ENCODE results near the gene IL4. TPM values are rescaled to one million over a fixed set of nuclear protein-coding genes. Genes with fewer than 3 reads are reported as not detected.

IL4 gene
- total RNA-seq, 1 experiment from 2014 or later = not detected

GRCh38 chr5:132667761-132668705 lies 5.8 kb upstream of the IL4 start:
- H3K4me1 Mint-ChIP-seq = peaks cover 12% of the 10 kb centered on the region; the same call in 1 of the 2 replicates
- no peaks in the 10 kb centered on the region; the same call in 1 of the 2 replicates for H3K27me3 Mint-ChIP-seq (ENCODE audit: low read depth)
- TF ChIP-seq ZSCAN18 (CRISPR knock-in tag; IDR thresholded peaks at IDR 0.05) = no peak
- TF ChIP-seq AFF4 (CRISPR knock-in tag; IDR thresholded peaks at IDR 0.05; ENCODE audit: borderline replicate concordance) = no peak
- no peak for TF ChIP-seq IRF1 (CRISPR knock-in tag; IDR thresholded peaks at IDR 0.05)
- TF ChIP-seq FOXP4 (CRISPR knock-in tag; IDR thresholded peaks at IDR 0.05) = no peak
- TF ChIP-seq TP53 (CRISPR knock-in tag; IDR thresholded peaks at IDR 0.05) = no peak
- TF ChIP-seq, protein P1, sequence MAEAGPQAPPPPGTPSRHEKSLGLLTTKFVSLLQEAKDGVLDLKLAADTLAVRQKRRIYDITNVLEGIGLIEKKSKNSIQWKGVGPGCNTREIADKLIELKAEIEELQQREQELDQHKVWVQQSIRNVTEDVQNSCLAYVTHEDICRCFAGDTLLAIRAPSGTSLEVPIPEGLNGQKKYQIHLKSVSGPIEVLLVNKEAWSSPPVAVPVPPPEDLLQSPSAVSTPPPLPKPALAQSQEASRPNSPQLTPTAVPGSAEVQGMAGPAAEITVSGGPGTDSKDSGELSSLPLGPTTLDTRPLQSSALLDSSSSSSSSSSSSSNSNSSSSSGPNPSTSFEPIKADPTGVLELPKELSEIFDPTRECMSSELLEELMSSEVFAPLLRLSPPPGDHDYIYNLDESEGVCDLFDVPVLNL (CRISPR knock-in tag; IDR thresholded peaks at IDR 0.05; ENCODE audit: borderline replicate concordance, low read depth) = no peak
- no peak for TF ChIP-seq NFE2L1 (CRISPR knock-in tag; IDR thresholded peaks at IDR 0.05)
- no peak for TF ChIP-seq GRHL2 (CRISPR knock-in tag; IDR thresholded peaks at IDR 0.05; ENCODE audit: insufficient replicate concordance, severe bottlenecking)
- no peak for TF ChIP-seq MXD4 (CRISPR knock-in tag; IDR thresholded peaks at IDR 0.05; ENCODE audit: borderline replicate concordance)
- peaks cover 2% of the 10 kb centered on the region; the same call in 1 of the 2 replicates for H3K36me3 Mint-ChIP-seq
- H3K4me3 Mint-ChIP-seq = no peak overlapping the region
- H3K27ac Mint-ChIP-seq = no peak overlapping the region
- CTCF ChIA-PET = no interaction called here
- DNase-seq (ENCODE audit: low spot score) (no peak), ATAC-seq (no peak)
- H3K9me3 Mint-ChIP-seq = peaks cover 9% of the 10 kb centered on the region
- POLR2A ChIA-PET = no interaction called here

DNA sequence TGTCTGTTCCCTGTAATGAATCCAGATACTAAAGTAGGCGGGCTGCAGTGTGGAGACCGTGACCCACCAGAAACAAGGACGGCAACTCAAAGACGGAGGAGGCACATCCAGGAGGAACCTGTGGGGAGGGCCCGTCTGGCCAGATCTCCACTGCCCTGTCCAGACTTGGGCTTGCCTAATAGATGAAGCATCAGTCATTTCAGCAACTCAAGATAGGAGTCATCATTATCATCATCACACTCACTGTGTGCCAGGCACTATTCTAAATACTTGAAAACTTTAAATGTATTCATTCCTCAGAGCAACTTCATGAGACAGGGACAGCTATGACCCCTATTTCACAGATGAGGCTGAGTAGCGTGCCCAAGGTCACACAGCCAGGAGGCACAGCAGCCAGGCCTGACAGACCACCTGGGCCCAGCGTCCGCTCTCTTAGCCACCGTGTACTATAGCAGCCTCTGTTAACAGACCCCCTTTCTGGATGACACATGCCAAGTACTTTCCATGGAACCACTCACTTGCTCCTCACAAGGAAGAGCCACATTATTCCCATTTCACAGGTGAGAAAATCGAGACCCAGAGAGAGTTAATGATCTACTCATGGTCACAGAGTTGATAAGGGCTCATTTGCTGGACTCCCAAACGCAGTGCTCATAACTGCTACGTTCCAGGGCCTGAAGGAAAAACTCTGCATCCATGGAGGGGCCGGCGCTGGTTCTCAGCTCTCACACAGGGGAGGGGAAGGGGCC lies 4.9 kb upstream of the IL4 start:
- H3K9me3 Mint-ChIP-seq = peaks cover 9% of the 10 kb centered on the region
- ATAC-seq = no peak
- no peak for DNase-seq (ENCODE audit: low spot score)
- H3K36me3 Mint-ChIP-seq = peaks cover 2% of the 10 kb centered on the region; the same call in 1 of the 2 replicates
- peaks cover 9% of the 10 kb centered on the region; the same call in 1 of the 2 replicates for H3K4me1 Mint-ChIP-seq
- H3K27ac Mint-ChIP-seq = no peak overlapping the region
- POLR2A ChIA-PET = no interaction called here
- no peak overlapping the region for H3K4me3 Mint-ChIP-seq
- CTCF ChIA-PET = no interaction called here
- H3K27me3 Mint-ChIP-seq (ENCODE audit: low read depth) = no peaks in the 10 kb centered on the region; the same call in 1 of the 2 replicates
- TF ChIP-seq, protein P2, sequence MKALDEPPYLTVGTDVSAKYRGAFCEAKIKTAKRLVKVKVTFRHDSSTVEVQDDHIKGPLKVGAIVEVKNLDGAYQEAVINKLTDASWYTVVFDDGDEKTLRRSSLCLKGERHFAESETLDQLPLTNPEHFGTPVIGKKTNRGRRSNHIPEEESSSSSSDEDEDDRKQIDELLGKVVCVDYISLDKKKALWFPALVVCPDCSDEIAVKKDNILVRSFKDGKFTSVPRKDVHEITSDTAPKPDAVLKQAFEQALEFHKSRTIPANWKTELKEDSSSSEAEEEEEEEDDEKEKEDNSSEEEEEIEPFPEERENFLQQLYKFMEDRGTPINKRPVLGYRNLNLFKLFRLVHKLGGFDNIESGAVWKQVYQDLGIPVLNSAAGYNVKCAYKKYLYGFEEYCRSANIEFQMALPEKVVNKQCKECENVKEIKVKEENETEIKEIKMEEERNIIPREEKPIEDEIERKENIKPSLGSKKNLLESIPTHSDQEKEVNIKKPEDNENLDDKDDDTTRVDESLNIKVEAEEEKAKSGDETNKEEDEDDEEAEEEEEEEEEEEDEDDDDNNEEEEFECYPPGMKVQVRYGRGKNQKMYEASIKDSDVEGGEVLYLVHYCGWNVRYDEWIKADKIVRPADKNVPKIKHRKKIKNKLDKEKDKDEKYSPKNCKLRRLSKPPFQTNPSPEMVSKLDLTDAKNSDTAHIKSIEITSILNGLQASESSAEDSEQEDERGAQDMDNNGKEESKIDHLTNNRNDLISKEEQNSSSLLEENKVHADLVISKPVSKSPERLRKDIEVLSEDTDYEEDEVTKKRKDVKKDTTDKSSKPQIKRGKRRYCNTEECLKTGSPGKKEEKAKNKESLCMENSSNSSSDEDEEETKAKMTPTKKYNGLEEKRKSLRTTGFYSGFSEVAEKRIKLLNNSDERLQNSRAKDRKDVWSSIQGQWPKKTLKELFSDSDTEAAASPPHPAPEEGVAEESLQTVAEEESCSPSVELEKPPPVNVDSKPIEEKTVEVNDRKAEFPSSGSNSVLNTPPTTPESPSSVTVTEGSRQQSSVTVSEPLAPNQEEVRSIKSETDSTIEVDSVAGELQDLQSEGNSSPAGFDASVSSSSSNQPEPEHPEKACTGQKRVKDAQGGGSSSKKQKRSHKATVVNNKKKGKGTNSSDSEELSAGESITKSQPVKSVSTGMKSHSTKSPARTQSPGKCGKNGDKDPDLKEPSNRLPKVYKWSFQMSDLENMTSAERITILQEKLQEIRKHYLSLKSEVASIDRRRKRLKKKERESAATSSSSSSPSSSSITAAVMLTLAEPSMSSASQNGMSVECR (CRISPR knock-in tag; IDR thresholded peaks at IDR 0.05; ENCODE audit: borderline replicate concordance) = no peak
- TF ChIP-seq IRF2 (CRISPR knock-in tag; IDR thresholded peaks at IDR 0.05; ENCODE audit: borderline replicate concordance, low read depth) (no peak), GABPB1 (CRISPR knock-in tag; IDR thresholded peaks at IDR 0.05) (no peak), E2F5 (CRISPR knock-in tag; IDR thresholded peaks at IDR 0.05) (no peak)
- TF ChIP-seq, protein P3, sequence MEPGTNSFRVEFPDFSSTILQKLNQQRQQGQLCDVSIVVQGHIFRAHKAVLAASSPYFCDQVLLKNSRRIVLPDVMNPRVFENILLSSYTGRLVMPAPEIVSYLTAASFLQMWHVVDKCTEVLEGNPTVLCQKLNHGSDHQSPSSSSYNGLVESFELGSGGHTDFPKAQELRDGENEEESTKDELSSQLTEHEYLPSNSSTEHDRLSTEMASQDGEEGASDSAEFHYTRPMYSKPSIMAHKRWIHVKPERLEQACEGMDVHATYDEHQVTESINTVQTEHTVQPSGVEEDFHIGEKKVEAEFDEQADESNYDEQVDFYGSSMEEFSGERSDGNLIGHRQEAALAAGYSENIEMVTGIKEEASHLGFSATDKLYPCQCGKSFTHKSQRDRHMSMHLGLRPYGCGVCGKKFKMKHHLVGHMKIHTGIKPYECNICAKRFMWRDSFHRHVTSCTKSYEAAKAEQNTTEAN (CRISPR knock-in tag; IDR thresholded peaks at IDR 0.05) = no peak

All from WTC11 (cell line).